Umbilical cord (tissue), 2 donors: ENCODE results near the gene MAP1A. TPM values are rescaled to one million over a fixed set of nuclear protein-coding genes. Genes with fewer than 3 reads are reported as not detected.

ENCODE experiments used
- DNase-seq: peaks from one replicate; pipeline ENCODE4 v3.0.0-alpha.2; 2015; ENCODE audit warnings: low spot score
- total RNA-seq: library from RNA; depleted of rRNA; stranded (reverse); fragments of >200 nt; gene quantifications from one replicate; pipeline ENCODE4 v1.2.3, GENCODE V29; 2014; ENCODE audit warnings: low replicate concordance; ENCODE audit not compliant: insufficient read depth

MAP1A gene
- total RNA-seq = 10.4 TPM

GRCh38 chr15:43517354-43518196, at the start of gene MAP1A:
Gene MAP1A (plus strand): TSS chr15:43517608. CDS start chr15:43521474, 3,866 bp downstream.
- DNase-seq = peak; percentile 88

GRCh38 chr15:43469867-43470266, 47.5 kb upstream of the MAP1A start:
- DNase-seq = no peak

- DNase-seq = no peak
Measured at GRCh38 chr15:43471975-43472374, 45.4 kb upstream of the MAP1A start.

GRCh38 chr15:43473885-43474284, 43.5 kb upstream of the MAP1A start:
- DNase-seq = no peak

- no peak for DNase-seq
Measured at GRCh38 chr15:43483297-43484128, 33.9 kb upstream of the MAP1A start.

- no peak for DNase-seq
Measured at GRCh38 chr15:43484455-43484854, 33.0 kb upstream of the MAP1A start.

GRCh38 chr15:43487271-43487895, 30.0 kb upstream of the MAP1A start:
- no peak for DNase-seq

GRCh38 chr15:43488790-43489189, 28.6 kb upstream of the MAP1A start:
- no peak for DNase-seq

- DNase-seq = no peak
Measured at GRCh38 chr15:43489191-43489590, 28.2 kb upstream of the MAP1A start.

- DNase-seq = peak; percentile 10
Measured at GRCh38 chr15:43492266-43492665, 25.1 kb upstream of the MAP1A start.

GRCh38 chr15:43492673-43493601, 24.5 kb upstream of the MAP1A start, which contains the start of gene TP53BP1:
Gene TP53BP1 (minus strand): TSS chr15:43493156. CDS start chr15:43493043, 113 bp downstream.
- peak; percentile 98 for DNase-seq

- DNase-seq = no peak
Measured at GRCh38 chr15:43493703-43494472, 23.5 kb upstream of the MAP1A start.

GRCh38 chr15:43498990-43499389, 18.4 kb upstream of the MAP1A start:
- no peak for DNase-seq

GRCh38 chr15:43499635-43500034, 17.8 kb upstream of the MAP1A start:
- DNase-seq = no peak

GRCh38 chr15:43505738-43506137, 11.7 kb upstream of the MAP1A start:
- DNase-seq = peak; percentile 96

GRCh38 chr15:43508421-43508820, 9.0 kb upstream of the MAP1A start:
- no peak for DNase-seq

- DNase-seq = peak; percentile 62
Measured at GRCh38 chr15:43508991-43509659, 8.3 kb upstream of the MAP1A start.

GRCh38 chr15:43509660-43510199, 7.7 kb upstream of the MAP1A start:
- DNase-seq = no peak
